HepG2 (cell line): ENCODE measurements around the gene TM4SF5. TPM values are rescaled to one million over a fixed set of nuclear protein-coding genes. Genes with fewer than 3 reads are reported as not detected.

Experiments used
- AGO1 ChIP-seq: fragments of 200-400 bp; formaldehyde crosslinking; IDR thresholded peaks from 2 replicates; pipeline ENCODE4 v1.6.1; 2017; ENCODE audit warnings: mild to moderate bottlenecking, low read depth, low read length, moderate library complexity; ENCODE audit not compliant: poor library complexity, severe bottlenecking
- EP300 ChIP-seq, 3 experiments: sonication (generic) in 1 of 3; formaldehyde crosslinking in 1 of 3; IDR thresholded peaks; 2 replicates each; pipeline versions ENCODE4 v1.5.1 to v1.6.1; 2011 to 2020; ENCODE audit warnings: low read depth in 2 of 3, low read length in 2 of 3, borderline replicate concordance in 1 of 3, improper control_type of control experiment in 1 of 3, mild to moderate bottlenecking in 1 of 3, missing genetic modification reagents in 1 of 3, moderate library complexity in 1 of 3
- FOXP1 ChIP-seq, 2 experiments: fragments of 450-650 bp in 1 of 2; IDR thresholded peaks; 2 replicates each; pipeline ENCODE4 v1.6.1; 2017 to 2018; ENCODE audit warnings: antibody characterized with exemption in 1 of 2
- GTF3A ChIP-seq: sonication (generic); formaldehyde crosslinking; conservative IDR thresholded peaks from 2 replicates; pipeline ENCODE4 v1.4.0; 2020; ENCODE audit warnings: mild to moderate bottlenecking, missing genetic modification reagents
- HNRNPK ChIP-seq: fragments of 200-400 bp; formaldehyde crosslinking; IDR thresholded peaks from 2 replicates; pipeline ENCODE4 v1.6.1; 2018; ENCODE audit warnings: low read length, low read depth, moderate library complexity, mild to moderate bottlenecking; ENCODE audit not compliant: poor library complexity, severe bottlenecking
- KMT2B ChIP-seq: IDR thresholded peaks from 2 replicates; pipeline ENCODE4 v1.6.1; 2016; ENCODE audit warnings: missing genetic modification reagents, missing compliant biosample characterization
- NRL ChIP-seq: sonication (generic); formaldehyde crosslinking; IDR thresholded peaks from 2 replicates; pipeline ENCODE4 v1.5.0; 2020; ENCODE audit warnings: missing genetic modification reagents, mild to moderate bottlenecking, moderate library complexity, borderline replicate concordance
- SAFB2 ChIP-seq: sonication (generic); formaldehyde crosslinking; IDR thresholded peaks from 2 replicates; pipeline ENCODE4 v1.5.1; 2020; ENCODE audit warnings: missing genetic modification reagents, low read depth, mild to moderate bottlenecking, borderline replicate concordance
- SMAD9 ChIP-seq: sonication (generic); formaldehyde crosslinking; IDR thresholded peaks from 2 replicates; pipeline ENCODE4 v1.5.1; 2020; ENCODE audit warnings: mild to moderate bottlenecking, missing genetic modification reagents
- SP4 ChIP-seq: sonication (generic); formaldehyde crosslinking; IDR thresholded peaks from 2 replicates; pipeline ENCODE4 v1.8.1; 2023; ENCODE audit warnings: mild to moderate bottlenecking, missing genetic modification reagents
- TMF1 ChIP-seq: sonication (generic); formaldehyde crosslinking; IDR thresholded peaks from 2 replicates; pipeline ENCODE4 v1.8.1; 2022; ENCODE audit warnings: low read depth, missing genetic modification reagents
- ZNF235 ChIP-seq: sonication (generic); formaldehyde crosslinking; IDR thresholded peaks from 2 replicates; pipeline ENCODE4 v1.8.1; 2023; ENCODE audit warnings: mild to moderate bottlenecking, missing genetic modification reagents, borderline replicate concordance
- ZNF354B ChIP-seq: sonication (generic); formaldehyde crosslinking; IDR thresholded peaks from 2 replicates; pipeline ENCODE4 v1.8.0; 2022; ENCODE audit warnings: mild to moderate bottlenecking, missing genetic modification reagents
- ZNF451 ChIP-seq: sonication (generic); formaldehyde crosslinking; IDR thresholded peaks from 2 replicates; pipeline ENCODE4 v1.5.0; 2020; ENCODE audit warnings: mild to moderate bottlenecking, missing genetic modification reagents
- ZNF543 ChIP-seq: sonication (generic); formaldehyde crosslinking; IDR thresholded peaks from 2 replicates; pipeline ENCODE4 v1.4.0; 2020; ENCODE audit warnings: mild to moderate bottlenecking, missing genetic modification reagents
- ZNF777 ChIP-seq: sonication (generic); formaldehyde crosslinking; IDR thresholded peaks from 2 replicates; pipeline ENCODE4 v1.4.0; 2020; ENCODE audit warnings: missing genetic modification reagents
- ZSCAN20 ChIP-seq: sonication (generic); formaldehyde crosslinking; IDR thresholded peaks from 2 replicates; pipeline ENCODE4 v1.4.0; 2020; ENCODE audit warnings: missing genetic modification reagents, mild to moderate bottlenecking, borderline replicate concordance
- ZZZ3 ChIP-seq: sonication (generic); formaldehyde crosslinking; IDR thresholded peaks from 2 replicates; pipeline ENCODE4 v1.4.0; 2020; ENCODE audit warnings: missing genetic modification reagents, mild to moderate bottlenecking, borderline replicate concordance
- polyA plus RNA-seq, 8 experiments: library from polyadenylated mRNA; depleted of rRNA in 3 of 8; stranded (reverse) in 7 of 8; unstranded in 1 of 8; fragments of >200 nt; fragmentation: Illumina TruSeq in 4 of 8; extraction: Trizol in 4 of 8; gene quantifications; 2 replicates each; pipeline versions ENCODE4 v1.2.1 to v1.2.3, GENCODE V29; 2011 to 2016; ENCODE audit warnings: low read depth in 4 of 8, missing spikeins in 1 of 8, mixed read lengths in 1 of 8; ENCODE audit not compliant: insufficient read depth in 1 of 8
- total RNA-seq, 5 experiments: library from RNA; depleted of rRNA; stranded (reverse); fragments of >200 nt; fragmentation: Illumina TruSeq; extraction: Trizol; gene quantifications; 2 replicates each; pipeline ENCODE4 v1.2.3, GENCODE V29; 2016; ENCODE audit warnings: low read depth in 1 of 5
- TF ChIP-seq, protein P1 (sequence below): sonication (generic); formaldehyde crosslinking; IDR thresholded peaks from 2 replicates; pipeline ENCODE4 v1.4.0; 2020; ENCODE audit warnings: missing genetic modification reagents
- TF ChIP-seq, protein P2 (sequence below): sonication (generic); formaldehyde crosslinking; IDR thresholded peaks from 2 replicates; pipeline ENCODE4 v1.4.0; 2020; ENCODE audit warnings: mild to moderate bottlenecking, missing genetic modification reagents
- TF ChIP-seq, protein P3 (sequence below): sonication (generic); formaldehyde crosslinking; IDR thresholded peaks from 2 replicates; pipeline ENCODE4 v1.5.0; 2020; ENCODE audit warnings: missing genetic modification reagents, mild to moderate bottlenecking, borderline replicate concordance

TM4SF5 gene
- total and polyA plus RNA-seq, 2 of the 13 experiments (the other 11 are each of a cell fraction or from before 2014, with no cell fraction given), result 30.1 to 126 TPM

DNA sequence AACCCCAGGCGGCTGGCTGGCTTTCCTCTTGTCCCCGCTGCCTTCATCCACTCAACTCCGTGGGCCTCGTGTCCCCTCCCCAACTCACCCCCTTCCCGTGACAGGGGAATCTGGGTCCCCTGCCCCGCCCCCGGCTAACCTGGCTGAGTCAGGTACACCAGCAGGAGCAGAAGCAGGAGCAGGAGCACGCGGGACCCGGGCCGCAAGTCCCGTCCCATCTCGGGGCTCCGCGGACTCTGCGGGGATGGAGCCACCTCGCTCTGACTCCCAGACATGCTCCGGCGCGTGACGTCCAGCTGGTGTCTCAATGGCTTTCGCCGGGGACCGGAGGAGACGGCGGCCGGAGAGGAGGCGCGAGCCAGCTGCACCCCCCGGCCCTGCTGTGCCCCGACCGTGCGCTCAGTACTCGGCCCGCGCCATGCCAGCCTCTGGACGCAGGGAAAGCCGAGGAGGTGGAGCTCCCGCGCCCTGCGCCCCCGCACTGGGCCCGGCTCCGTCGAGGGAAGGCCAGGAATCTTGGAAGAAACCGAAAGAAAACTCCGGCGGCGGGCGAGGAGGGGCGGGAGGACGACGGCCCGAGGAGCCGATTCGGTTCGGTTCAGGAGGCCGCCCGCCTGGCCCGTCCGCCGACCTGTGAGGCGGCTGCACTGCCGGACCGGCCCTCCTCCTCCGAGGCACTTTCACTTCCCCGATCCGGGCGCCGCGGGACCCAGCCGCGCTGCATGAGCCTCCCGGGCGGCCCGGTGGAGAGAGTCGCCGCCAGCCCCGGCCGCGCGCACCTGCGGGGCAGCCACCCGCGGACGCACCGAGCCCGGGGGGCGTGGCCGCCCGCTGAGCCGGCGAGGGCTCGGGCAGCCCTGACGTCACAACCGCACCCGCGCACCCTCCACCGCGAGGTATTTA, 32.3 kb upstream of the TM4SF5 start, which contains the start of the genes CXCL16 and ZMYND15 (continued):
- TF ChIP-seq GTF3A (CRISPR knock-in tag) (0 out of 2 replicates have a peak, but pooled peaks have one; percentile 64), AGO1 (peak; percentile 59), SMAD9 (CRISPR knock-in tag) (no peak), ZNF451 (peak; percentile 2; the same call in 1 of the 2 replicates), EP300 (IDR thresholded peaks at IDR 0.05; ENCODE audit: low read depth in 2 of 2, low read length in 2 of 2) (no peak), EP300 (CRISPR knock-in tag; IDR thresholded peaks at IDR 0.05; ENCODE audit: borderline replicate concordance) (no peak), ZSCAN20 (no peak), ZNF235 (0 out of 2 replicates have a peak, but pooled peaks have one; percentile 32), ZNF354B (no peak), HNRNPK (peak; percentile 55), FOXP1 (IDR thresholded peaks at IDR 0.05) (no peak), FOXP1 (CRISPR knock-in tag; IDR thresholded peaks at IDR 0.05) (no peak), ZNF777 (peak; percentile 83), NRL (0 out of 2 replicates have a peak, but pooled peaks have one; percentile 26), SAFB2 (CRISPR knock-in tag) (0 out of 2 replicates have a peak, but pooled peaks have one; percentile 20), ZZZ3 (peak; percentile 89; the same call in 1 of the 2 replicates), TMF1 (CRISPR knock-in tag) (0 out of 2 replicates have a peak, but pooled peaks have one; percentile 54), KMT2B (peak; percentile 41; the same call in 1 of the 2 replicates), SP4 (CRISPR knock-in tag) (0 out of 2 replicates have a peak, but pooled peaks have one; percentile 27), ZNF543 (CRISPR knock-in tag) (peak; percentile 88)
- TF ChIP-seq, protein P1, sequence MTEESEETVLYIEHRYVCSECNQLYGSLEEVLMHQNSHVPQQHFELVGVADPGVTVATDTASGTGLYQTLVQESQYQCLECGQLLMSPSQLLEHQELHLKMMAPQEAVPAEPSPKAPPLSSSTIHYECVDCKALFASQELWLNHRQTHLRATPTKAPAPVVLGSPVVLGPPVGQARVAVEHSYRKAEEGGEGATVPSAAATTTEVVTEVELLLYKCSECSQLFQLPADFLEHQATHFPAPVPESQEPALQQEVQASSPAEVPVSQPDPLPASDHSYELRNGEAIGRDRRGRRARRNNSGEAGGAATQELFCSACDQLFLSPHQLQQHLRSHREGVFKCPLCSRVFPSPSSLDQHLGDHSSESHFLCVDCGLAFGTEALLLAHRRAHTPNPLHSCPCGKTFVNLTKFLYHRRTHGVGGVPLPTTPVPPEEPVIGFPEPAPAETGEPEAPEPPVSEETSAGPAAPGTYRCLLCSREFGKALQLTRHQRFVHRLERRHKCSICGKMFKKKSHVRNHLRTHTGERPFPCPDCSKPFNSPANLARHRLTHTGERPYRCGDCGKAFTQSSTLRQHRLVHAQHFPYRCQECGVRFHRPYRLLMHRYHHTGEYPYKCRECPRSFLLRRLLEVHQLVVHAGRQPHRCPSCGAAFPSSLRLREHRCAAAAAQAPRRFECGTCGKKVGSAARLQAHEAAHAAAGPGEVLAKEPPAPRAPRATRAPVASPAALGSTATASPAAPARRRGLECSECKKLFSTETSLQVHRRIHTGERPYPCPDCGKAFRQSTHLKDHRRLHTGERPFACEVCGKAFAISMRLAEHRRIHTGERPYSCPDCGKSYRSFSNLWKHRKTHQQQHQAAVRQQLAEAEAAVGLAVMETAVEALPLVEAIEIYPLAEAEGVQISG (CRISPR knock-in tag), result peak; percentile 37
- TF ChIP-seq, protein P2, sequence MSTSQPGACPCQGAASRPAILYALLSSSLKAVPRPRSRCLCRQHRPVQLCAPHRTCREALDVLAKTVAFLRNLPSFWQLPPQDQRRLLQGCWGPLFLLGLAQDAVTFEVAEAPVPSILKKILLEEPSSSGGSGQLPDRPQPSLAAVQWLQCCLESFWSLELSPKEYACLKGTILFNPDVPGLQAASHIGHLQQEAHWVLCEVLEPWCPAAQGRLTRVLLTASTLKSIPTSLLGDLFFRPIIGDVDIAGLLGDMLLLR (CRISPR knock-in tag), result peak; percentile 60
- TF ChIP-seq, protein P3, sequence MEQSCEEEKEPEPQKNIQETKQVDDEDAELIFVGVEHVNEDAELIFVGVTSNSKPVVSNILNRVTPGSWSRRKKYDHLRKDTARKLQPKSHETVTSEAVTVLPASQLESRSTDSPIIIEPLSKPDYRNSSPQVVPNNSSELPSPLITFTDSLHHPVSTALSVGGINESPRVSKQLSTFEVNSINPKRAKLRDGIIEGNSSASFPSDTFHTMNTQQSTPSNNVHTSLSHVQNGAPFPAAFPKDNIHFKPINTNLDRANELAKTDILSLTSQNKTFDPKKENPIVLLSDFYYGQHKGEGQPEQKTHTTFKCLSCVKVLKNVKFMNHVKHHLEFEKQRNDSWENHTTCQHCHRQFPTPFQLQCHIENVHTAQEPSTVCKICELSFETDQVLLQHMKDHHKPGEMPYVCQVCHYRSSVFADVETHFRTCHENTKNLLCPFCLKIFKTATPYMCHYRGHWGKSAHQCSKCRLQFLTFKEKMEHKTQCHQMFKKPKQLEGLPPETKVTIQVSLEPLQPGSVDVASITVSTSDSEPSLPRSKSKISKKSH (CRISPR knock-in tag), result peak; percentile 55; the same call in 1 of the 2 replicates
